GM23338 (cell line): Measurements from ENCODE around the gene DMRT2. TPM values are rescaled to one million over a fixed set of nuclear protein-coding genes. Genes with fewer than 3 reads are reported as not detected.

Source experiments
- ATAC-seq: fragments of 200-7000 bp; cut with Tn5 transposase; 3 replicates; pipeline ENCODE4 v1.9.1; 2020
- DNase-seq: peaks from one replicate; pipeline ENCODE4 v3.0.0-alpha.2; 2015; ENCODE audit warnings: low spot score
- H2AFZ ChIP-seq: fragments of 200-600 bp; sonication (generic); 2 replicates; pipeline ENCODE4 v1.8.0; 2016; ENCODE audit warnings: antibody characterized with exemption, mild to moderate bottlenecking, moderate library complexity
- H3F3A ChIP-seq: fragments of 200-600 bp; sonication (generic); replicated peaks from 2 replicates; pipeline ENCODE4 v1.8.0; 2017; ENCODE audit warnings: antibody characterized with exemption, mixed run types, low read depth
- H3K27ac ChIP-seq: fragments of 200-600 bp; sonication (generic); 2 replicates; pipeline ENCODE4 v1.6.1; 2016; ENCODE audit warnings: low read depth
- H3K27me3 ChIP-seq: fragments of 200-600 bp; sonication (generic); 2 replicates; pipeline ENCODE4 v1.8.0; 2016; ENCODE audit warnings: mild to moderate bottlenecking, mixed run types, moderate library complexity; ENCODE audit not compliant: insufficient read depth
- H3K36me3 ChIP-seq: fragments of 200-600 bp; sonication (generic); 2 replicates; pipeline ENCODE4 v1.8.0; 2016; ENCODE audit warnings: mild to moderate bottlenecking; ENCODE audit not compliant: insufficient read depth
- H3K4me1 ChIP-seq: fragments of 200-600 bp; sonication (generic); 2 replicates; pipeline ENCODE4 v1.8.0; 2016; ENCODE audit warnings: mild to moderate bottlenecking, moderate library complexity; ENCODE audit not compliant: insufficient read depth
- H3K4me2 ChIP-seq: fragments of 200-600 bp; sonication (generic); 2 replicates; pipeline ENCODE4 v1.7.1; 2017; ENCODE audit warnings: mixed run types
- H3K4me3 ChIP-seq: fragments of 200-600 bp; sonication (generic); 2 replicates; pipeline ENCODE4 v1.6.1; 2016; ENCODE audit warnings: mixed run types
- H3K79me2 ChIP-seq: fragments of 200-600 bp; sonication (generic); replicated peaks from 2 replicates; pipeline ENCODE4 v1.8.0; 2017; ENCODE audit warnings: mild to moderate bottlenecking; ENCODE audit not compliant: insufficient read depth
- H3K9me2 ChIP-seq: fragments of 200-600 bp; sonication (generic); 2 replicates; pipeline ENCODE4 v1.8.0; 2017; ENCODE audit not compliant: insufficient read depth
- H4K20me1 ChIP-seq: fragments of 200-600 bp; sonication (generic); replicated peaks from 2 replicates; pipeline ENCODE4 v1.8.0; 2017; ENCODE audit warnings: mild to moderate bottlenecking; ENCODE audit not compliant: insufficient read depth
- H3K27ac Mint-ChIP-seq: 2 replicates; pipeline ENCODE4 v1.8.0; 2020; ENCODE audit warnings: inconsistent platforms, mild to moderate bottlenecking, moderate library complexity, mixed read lengths
- H3K27me3 Mint-ChIP-seq: 3 replicates; pipeline ENCODE4 v1.8.0; 2022; ENCODE audit warnings: low read depth, mild to moderate bottlenecking, moderate library complexity, mixed read lengths, inconsistent platforms; ENCODE audit not compliant: insufficient read depth, poor library complexity
- H3K36me3 Mint-ChIP-seq: 3 replicates; pipeline ENCODE4 v1.8.0; 2021; ENCODE audit warnings: low read depth, mild to moderate bottlenecking, inconsistent platforms, moderate library complexity, mixed read lengths
- H3K4me1 Mint-ChIP-seq: 3 replicates; pipeline ENCODE4 v1.8.0; 2020; ENCODE audit warnings: mild to moderate bottlenecking, inconsistent platforms, mixed read lengths
- H3K4me3 Mint-ChIP-seq: 3 replicates; pipeline ENCODE4 v1.8.0; 2021; ENCODE audit warnings: moderate library complexity, mild to moderate bottlenecking, inconsistent platforms, mixed read lengths
- H3K9me3 Mint-ChIP-seq: 3 replicates; pipeline ENCODE4 v1.8.0; 2020; ENCODE audit warnings: moderate library complexity, mild to moderate bottlenecking, inconsistent platforms, mixed read lengths
- CREB1 ChIP-seq: fragments of 250-450 bp; sonication (Bioruptor Pico); IDR thresholded peaks from 2 replicates; pipeline ENCODE4 v1.5.0; 2020; ENCODE audit warnings: low read depth, mild to moderate bottlenecking, moderate library complexity
- EZH2 ChIP-seq: fragments of 200-600 bp; sonication (generic); IDR thresholded peaks from one replicate; pipeline ENCODE4 v1.8.0; 2017; ENCODE audit warnings: antibody characterized with exemption, mild to moderate bottlenecking, low read depth; ENCODE audit not compliant: unreplicated experiment
- EZH2phosphoT487 ChIP-seq: fragments of 200-600 bp; sonication (generic); IDR thresholded peaks from one replicate; pipeline ENCODE4 v1.8.1; 2018; ENCODE audit warnings: antibody characterized with exemption; ENCODE audit not compliant: unreplicated experiment
- JUNB ChIP-seq: IDR thresholded peaks from one replicate; pipeline ENCODE4 v1.6.1; 2016; ENCODE audit warnings: antibody characterized with exemption; ENCODE audit not compliant: unreplicated experiment
- NANOG ChIP-seq: IDR thresholded peaks from 2 replicates; pipeline ENCODE4 v1.6.1; 2016; ENCODE audit warnings: antibody characterized with exemption, borderline replicate concordance
- POLR2AphosphoS5 ChIP-seq: IDR thresholded peaks from 2 replicates; pipeline ENCODE4 v1.6.1; 2016; ENCODE audit warnings: antibody characterized with exemption, low read depth
- STAT1 ChIP-seq: IDR thresholded peaks from one replicate; pipeline ENCODE4 v1.6.1; 2016; ENCODE audit warnings: antibody characterized with exemption; ENCODE audit not compliant: unreplicated experiment
- ZNF114 ChIP-seq: fragments of 250-450 bp; sonication (Bioruptor Pico); IDR thresholded peaks from 2 replicates; pipeline ENCODE4 v1.5.0; 2020; ENCODE audit warnings: mild to moderate bottlenecking, moderate library complexity
- ZNF331 ChIP-seq: fragments of 250-450 bp; sonication (Bioruptor Pico); IDR thresholded peaks from 2 replicates; pipeline ENCODE4 v1.5.0; 2020; ENCODE audit warnings: low read depth, mild to moderate bottlenecking, moderate library complexity
- polyA plus RNA-seq: library from polyadenylated mRNA; unstranded; fragments of >200 nt; fragmentation: Nextera tagmentation; extraction: Ambion mirVana; gene quantifications from 2 replicates; pipeline ENCODE4 v1.2.1, GENCODE V29; 2016
- total RNA-seq: library from RNA; depleted of rRNA; stranded (reverse); fragments of >200 nt; shearing (Covaris generic); gene quantifications from 2 replicates; pipeline ENCODE4 v1.2.3, GENCODE V29; 2014
- TF ChIP-seq, protein P1 (sequence below): IDR thresholded peaks from 2 replicates; pipeline ENCODE4 v1.6.1; 2016; ENCODE audit warnings: antibody characterized with exemption
- TF ChIP-seq, protein P2 (sequence below), 2 experiments: fragments of 200-600 bp in 1 of 2; sonication (generic) in 1 of 2; conservative IDR thresholded peaks; 2 replicates each; pipeline versions ENCODE4 v1.5.1 to v1.6.1; 2016 to 2017; ENCODE audit warnings: antibody characterized with exemption in 2 of 2, low read depth in 2 of 2, mild to moderate bottlenecking in 2 of 2, moderate library complexity in 1 of 2
- TF ChIP-seq, protein P3 (sequence below): fragments of 250-450 bp; sonication (Bioruptor Pico); IDR thresholded peaks from 2 replicates; pipeline ENCODE4 v1.5.0; 2020; ENCODE audit warnings: mild to moderate bottlenecking, moderate library complexity
- TF ChIP-seq, protein P4 (sequence below): IDR thresholded peaks from one replicate; pipeline ENCODE4 v1.6.1; 2018; ENCODE audit warnings: antibody characterized with exemption; ENCODE audit not compliant: unreplicated experiment

The DMRT2 gene
- total and polyA plus RNA-seq, 2 experiments from 2014 or later: not detected

DNA sequence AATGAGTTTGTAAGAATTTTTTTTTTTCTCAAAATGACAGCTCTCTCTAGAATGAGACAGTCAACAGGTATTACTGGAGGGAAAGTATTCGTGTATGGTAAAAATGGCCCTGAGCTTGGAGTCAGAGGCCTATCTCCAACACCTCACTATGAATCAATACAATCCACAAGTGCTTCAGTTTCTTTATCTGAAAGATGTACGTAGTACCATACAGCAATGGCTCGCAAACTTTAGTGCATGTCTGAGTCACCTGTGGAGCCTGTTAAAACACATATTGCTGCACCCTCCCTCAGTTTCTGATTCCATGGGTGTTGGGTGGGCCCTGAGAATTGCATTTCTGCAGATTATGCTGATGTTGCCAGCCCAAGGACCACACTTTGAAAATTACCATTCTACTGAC is 44.6 kb downstream of the DMRT2 start:
- Histone ChIP-seq H3K36me3 (no peaks in the 10 kb centered on the region), H4K20me1 (no peaks in the 10 kb centered on the region), H3K27me3 (no peaks in the 10 kb centered on the region), H2AFZ (no peak overlapping the region), H3K4me2 (no peak overlapping the region), H3K4me3 (no peak overlapping the region), H3K4me1 (no peaks in the 10 kb centered on the region), H3K9me2 (no peaks in the 10 kb centered on the region), H3K27ac (no peak overlapping the region), H3K79me2 (no peaks in the 10 kb centered on the region), H3F3A (no peaks in the 10 kb centered on the region)
- no peak overlapping the region for H3K4me3 Mint-ChIP-seq
- DNase-seq (no peak), ATAC-seq (no peak)
- H3K9me3 Mint-ChIP-seq: no peaks in the 10 kb centered on the region
- no peak overlapping the region for H3K27ac Mint-ChIP-seq
- no peaks in the 10 kb centered on the region for H3K4me1 Mint-ChIP-seq
- peaks cover 1% of the 10 kb centered on the region for H3K27me3 Mint-ChIP-seq
- TF ChIP-seq, protein P1, sequence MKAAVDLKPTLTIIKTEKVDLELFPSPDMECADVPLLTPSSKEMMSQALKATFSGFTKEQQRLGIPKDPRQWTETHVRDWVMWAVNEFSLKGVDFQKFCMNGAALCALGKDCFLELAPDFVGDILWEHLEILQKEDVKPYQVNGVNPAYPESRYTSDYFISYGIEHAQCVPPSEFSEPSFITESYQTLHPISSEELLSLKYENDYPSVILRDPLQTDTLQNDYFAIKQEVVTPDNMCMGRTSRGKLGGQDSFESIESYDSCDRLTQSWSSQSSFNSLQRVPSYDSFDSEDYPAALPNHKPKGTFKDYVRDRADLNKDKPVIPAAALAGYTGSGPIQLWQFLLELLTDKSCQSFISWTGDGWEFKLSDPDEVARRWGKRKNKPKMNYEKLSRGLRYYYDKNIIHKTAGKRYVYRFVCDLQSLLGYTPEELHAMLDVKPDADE: no peak
- TF ChIP-seq EZH2: no peak
- no peak for TF ChIP-seq CREB1 (CRISPR knock-in tag)
- TF ChIP-seq ZNF331 (CRISPR knock-in tag): no peak
- TF ChIP-seq JUNB: no peak
- TF ChIP-seq STAT1: no peak
- TF ChIP-seq, protein P2, sequence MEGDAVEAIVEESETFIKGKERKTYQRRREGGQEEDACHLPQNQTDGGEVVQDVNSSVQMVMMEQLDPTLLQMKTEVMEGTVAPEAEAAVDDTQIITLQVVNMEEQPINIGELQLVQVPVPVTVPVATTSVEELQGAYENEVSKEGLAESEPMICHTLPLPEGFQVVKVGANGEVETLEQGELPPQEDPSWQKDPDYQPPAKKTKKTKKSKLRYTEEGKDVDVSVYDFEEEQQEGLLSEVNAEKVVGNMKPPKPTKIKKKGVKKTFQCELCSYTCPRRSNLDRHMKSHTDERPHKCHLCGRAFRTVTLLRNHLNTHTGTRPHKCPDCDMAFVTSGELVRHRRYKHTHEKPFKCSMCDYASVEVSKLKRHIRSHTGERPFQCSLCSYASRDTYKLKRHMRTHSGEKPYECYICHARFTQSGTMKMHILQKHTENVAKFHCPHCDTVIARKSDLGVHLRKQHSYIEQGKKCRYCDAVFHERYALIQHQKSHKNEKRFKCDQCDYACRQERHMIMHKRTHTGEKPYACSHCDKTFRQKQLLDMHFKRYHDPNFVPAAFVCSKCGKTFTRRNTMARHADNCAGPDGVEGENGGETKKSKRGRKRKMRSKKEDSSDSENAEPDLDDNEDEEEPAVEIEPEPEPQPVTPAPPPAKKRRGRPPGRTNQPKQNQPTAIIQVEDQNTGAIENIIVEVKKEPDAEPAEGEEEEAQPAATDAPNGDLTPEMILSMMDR (conservative IDR thresholded peaks at IDR 0.05; ENCODE audit: low read depth in 2 of 2): no peak
- TF ChIP-seq ZNF114 (CRISPR knock-in tag): no peak
- TF ChIP-seq, protein P3, sequence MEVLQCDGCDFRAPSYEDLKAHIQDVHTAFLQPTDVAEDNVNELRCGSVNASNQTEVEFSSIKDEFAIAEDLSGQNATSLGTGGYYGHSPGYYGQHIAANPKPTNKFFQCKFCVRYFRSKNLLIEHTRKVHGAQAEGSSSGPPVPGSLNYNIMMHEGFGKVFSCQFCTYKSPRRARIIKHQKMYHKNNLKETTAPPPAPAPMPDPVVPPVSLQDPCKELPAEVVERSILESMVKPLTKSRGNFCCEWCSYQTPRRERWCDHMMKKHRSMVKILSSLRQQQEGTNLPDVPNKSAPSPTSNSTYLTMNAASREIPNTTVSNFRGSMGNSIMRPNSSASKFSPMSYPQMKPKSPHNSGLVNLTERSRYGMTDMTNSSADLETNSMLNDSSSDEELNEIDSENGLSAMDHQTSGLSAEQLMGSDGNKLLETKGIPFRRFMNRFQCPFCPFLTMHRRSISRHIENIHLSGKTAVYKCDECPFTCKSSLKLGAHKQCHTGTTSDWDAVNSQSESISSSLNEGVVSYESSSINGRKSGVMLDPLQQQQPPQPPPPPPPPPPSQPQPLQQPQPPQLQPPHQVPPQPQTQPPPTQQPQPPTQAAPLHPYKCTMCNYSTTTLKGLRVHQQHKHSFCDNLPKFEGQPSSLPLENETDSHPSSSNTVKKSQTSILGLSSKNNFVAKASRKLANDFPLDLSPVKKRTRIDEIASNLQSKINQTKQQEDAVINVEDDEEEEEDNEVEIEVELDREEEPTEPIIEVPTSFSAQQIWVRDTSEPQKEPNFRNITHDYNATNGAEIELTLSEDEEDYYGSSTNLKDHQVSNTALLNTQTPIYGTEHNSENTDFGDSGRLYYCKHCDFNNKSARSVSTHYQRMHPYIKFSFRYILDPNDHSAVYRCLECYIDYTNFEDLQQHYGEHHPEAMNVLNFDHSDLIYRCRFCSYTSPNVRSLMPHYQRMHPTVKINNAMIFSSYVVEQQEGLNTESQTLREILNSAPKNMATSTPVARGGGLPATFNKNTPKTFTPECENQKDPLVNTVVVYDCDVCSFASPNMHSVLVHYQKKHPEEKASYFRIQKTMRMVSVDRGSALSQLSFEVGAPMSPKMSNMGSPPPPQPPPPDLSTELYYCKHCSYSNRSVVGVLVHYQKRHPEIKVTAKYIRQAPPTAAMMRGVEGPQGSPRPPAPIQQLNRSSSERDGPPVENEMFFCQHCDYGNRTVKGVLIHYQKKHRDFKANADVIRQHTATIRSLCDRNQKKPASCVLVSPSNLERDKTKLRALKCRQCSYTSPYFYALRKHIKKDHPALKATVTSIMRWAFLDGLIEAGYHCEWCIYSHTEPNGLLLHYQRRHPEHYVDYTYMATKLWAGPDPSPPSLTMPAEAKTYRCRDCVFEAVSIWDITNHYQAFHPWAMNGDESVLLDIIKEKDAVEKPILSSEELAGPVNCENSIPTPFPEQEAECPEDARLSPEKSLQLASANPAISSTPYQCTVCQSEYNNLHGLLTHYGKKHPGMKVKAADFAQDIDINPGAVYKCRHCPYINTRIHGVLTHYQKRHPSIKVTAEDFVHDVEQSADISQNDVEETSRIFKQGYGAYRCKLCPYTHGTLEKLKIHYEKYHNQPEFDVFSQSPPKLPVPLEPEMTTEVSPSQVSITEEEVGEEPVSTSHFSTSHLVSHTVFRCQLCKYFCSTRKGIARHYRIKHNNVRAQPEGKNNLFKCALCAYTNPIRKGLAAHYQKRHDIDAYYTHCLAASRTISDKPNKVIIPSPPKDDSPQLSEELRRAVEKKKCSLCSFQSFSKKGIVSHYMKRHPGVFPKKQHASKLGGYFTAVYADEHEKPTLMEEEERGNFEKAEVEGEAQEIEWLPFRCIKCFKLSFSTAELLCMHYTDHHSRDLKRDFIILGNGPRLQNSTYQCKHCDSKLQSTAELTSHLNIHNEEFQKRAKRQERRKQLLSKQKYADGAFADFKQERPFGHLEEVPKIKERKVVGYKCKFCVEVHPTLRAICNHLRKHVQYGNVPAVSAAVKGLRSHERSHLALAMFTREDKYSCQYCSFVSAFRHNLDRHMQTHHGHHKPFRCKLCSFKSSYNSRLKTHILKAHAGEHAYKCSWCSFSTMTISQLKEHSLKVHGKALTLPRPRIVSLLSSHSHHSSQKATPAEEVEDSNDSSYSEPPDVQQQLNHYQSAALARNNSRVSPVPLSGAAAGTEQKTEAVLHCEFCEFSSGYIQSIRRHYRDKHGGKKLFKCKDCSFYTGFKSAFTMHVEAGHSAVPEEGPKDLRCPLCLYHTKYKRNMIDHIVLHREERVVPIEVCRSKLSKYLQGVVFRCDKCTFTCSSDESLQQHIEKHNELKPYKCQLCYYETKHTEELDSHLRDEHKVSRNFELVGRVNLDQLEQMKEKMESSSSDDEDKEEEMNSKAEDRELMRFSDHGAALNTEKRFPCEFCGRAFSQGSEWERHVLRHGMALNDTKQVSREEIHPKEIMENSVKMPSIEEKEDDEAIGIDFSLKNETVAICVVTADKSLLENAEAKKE (CRISPR knock-in tag): no peak
- TF ChIP-seq NANOG: no peak
- no peak for TF ChIP-seq EZH2phosphoT487
- TF ChIP-seq, protein P4, sequence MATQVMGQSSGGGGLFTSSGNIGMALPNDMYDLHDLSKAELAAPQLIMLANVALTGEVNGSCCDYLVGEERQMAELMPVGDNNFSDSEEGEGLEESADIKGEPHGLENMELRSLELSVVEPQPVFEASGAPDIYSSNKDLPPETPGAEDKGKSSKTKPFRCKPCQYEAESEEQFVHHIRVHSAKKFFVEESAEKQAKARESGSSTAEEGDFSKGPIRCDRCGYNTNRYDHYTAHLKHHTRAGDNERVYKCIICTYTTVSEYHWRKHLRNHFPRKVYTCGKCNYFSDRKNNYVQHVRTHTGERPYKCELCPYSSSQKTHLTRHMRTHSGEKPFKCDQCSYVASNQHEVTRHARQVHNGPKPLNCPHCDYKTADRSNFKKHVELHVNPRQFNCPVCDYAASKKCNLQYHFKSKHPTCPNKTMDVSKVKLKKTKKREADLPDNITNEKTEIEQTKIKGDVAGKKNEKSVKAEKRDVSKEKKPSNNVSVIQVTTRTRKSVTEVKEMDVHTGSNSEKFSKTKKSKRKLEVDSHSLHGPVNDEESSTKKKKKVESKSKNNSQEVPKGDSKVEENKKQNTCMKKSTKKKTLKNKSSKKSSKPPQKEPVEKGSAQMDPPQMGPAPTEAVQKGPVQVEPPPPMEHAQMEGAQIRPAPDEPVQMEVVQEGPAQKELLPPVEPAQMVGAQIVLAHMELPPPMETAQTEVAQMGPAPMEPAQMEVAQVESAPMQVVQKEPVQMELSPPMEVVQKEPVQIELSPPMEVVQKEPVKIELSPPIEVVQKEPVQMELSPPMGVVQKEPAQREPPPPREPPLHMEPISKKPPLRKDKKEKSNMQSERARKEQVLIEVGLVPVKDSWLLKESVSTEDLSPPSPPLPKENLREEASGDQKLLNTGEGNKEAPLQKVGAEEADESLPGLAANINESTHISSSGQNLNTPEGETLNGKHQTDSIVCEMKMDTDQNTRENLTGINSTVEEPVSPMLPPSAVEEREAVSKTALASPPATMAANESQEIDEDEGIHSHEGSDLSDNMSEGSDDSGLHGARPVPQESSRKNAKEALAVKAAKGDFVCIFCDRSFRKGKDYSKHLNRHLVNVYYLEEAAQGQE: no peak
- no peak for TF ChIP-seq POLR2AphosphoS5
- H3K36me3 Mint-ChIP-seq: no peaks in the 10 kb centered on the region
